CD4-positive, alpha-beta T cell treated with Interleukin-21 for 1 hour (primary cell): ENCODE measurements around the gene CCDC34.
"Not testable (repeated sequence)": the region's sequence is repeated elsewhere in the genome, so short reads cannot be mapped to it uniquely, and the experiment has no call there.

ENCODE experiments used
- DNase-seq: peaks from one replicate; pipeline ENCODE4 v3.0.0-alpha.2; 2020

CCDC34 gene

GRCh38 chr11:27321340-27321739 is 41.7 kb downstream of the CCDC34 start:
- not testable (repeated sequence) for DNase-seq

GRCh38 chr11:27319072-27319471 is 43.9 kb downstream of the CCDC34 start:
- DNase-seq = no peak

DNA sequence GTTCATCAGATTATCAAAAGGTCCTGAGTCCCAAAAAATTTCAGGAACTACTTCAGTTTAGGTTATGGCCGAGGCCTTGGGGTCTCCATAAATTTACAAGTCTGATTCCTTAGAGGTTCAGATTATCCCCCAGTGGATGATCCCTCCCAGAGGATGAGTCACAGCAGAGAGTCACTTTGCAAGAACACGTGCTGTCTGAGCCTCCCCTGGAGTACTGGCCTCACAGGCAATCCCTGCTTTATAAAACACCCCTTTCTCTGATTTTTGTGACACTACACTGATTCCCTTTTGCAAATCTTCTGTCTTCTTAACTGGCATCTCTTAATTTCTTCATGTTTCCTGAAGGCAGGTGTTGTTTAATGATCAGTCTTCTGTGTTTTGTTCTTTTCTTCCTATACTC is 45.3 kb downstream of the CCDC34 start:
- DNase-seq = no peak

GRCh38 chr11:27315836-27316235 is 47.2 kb downstream of the CCDC34 start:
- no peak for DNase-seq

DNA sequence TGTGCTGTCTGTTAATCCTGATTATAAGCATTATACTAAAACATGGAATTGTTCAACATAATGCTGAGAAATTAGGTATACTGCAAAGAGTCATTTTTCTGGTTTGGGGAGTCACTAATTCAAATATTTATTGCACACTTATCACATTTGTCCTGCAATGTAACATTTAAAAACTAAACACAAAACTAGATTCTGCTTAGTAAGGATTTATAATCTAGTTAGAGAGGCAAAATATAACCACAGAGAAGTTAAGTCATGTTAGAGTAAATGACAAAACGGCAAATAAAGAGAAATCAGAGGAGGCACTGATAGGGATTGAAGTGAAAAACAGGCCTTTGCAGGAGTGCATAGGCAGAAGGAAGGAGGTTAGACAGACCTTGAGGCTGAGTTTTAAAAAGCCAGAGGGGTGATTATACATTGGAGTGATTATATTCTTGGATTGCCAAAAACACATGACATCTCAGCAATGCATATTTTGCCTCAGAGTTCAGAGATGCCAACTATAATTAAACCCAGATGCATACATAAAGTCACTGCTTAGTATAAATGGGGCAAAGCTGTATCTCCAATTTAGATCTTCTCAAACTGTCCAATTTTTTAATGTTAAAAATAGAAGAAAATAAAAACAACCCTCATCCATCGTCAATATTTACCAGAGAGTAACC is 49.7 kb downstream of the CCDC34 start:
- no peak for DNase-seq

DNA sequence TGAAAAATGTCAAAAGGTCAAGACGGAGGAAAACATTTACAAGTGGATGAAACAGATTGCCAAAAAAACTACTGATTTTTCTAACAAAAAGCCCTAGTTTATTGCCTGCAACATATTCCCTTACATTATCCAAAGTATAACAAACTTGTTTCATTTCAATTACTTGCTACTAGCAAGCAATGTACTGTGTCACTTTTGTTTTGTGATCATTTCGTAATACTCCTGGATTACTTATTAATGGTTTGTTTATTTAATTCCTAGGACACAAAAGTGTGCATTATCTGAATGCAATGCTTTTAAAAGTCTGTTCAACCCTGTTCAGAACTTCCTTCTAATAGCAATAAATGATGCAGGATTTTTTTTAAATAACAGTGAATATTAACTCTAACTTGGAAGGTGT is 50.9 kb downstream of the CCDC34 start:
- DNase-seq = no peak

GRCh38 chr11:27310707-27311106 is 52.3 kb downstream of the CCDC34 start:
- no peak for DNase-seq

GRCh38 chr11:27310182-27310581 is 52.8 kb downstream of the CCDC34 start:
- no peak for DNase-seq

- no peak for DNase-seq
Measured at GRCh38 chr11:27309046-27309445, 54.0 kb downstream of the CCDC34 start.

DNA sequence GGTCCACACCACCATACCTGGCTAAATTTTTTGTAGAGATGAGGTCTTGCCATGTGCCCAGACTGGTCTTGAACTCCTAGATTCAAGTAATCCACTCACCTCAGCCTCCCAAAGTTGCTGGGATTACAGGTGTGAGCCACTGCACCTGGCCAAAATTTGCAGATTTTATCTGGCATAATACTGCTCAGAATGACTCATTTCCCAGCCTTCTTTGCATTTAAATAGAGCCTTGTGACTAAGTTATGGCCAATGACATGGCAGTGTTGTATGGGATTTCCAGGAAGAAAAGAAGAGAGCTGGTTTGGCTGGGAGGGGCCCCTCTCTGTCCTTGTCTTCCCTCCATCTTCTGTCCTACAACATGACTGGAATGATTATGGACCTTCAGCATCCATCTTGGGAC is 55.8 kb downstream of the CCDC34 start:
- DNase-seq = no peak

- DNase-seq = no peak
Measured at GRCh38 chr11:27305751-27306150, 57.3 kb downstream of the CCDC34 start.

GRCh38 chr11:27304514-27304913 is 58.5 kb downstream of the CCDC34 start:
- DNase-seq = no peak

DNA sequence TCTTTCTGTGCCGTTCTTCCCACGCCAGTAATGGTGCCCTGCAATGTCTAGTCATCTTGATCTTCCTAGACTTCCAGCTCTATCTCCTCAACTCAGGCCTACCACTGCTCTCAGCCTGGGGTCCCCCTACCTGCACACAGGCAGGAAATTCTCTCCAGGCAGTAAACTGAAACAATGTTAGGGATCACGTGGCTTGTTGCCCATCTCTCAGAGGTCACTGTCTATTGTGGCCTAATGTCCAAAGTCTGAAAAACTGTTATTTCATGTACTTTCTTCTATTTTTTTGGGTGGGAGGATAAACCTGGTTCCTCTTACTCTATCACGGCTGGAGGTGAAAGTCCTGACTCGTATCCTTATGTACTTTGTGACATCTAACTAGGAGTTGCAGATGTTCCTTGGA is 59.1 kb downstream of the CCDC34 start:
- DNase-seq = no peak

DNA sequence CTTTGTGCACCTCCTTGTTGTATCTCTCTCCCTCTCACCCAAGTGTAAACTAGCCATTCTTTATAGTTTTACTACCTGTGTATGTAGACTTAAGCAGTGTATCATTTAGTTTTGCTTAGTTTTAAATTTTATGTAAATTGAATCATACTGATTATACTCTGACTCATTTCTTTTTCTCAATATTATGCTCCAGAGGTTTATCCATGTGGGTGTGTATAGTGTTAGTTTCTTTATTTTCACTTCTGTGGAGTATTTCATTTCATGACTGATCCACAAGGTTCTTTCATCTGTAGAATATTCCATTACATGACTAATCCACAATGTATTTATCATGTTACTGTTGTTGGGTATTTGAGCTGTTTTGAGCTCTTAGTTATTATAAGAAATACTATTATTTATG is 62.0 kb downstream of the CCDC34 start:
- no peak for DNase-seq

- DNase-seq = no peak
Measured at GRCh38 chr11:27297616-27298015, 65.4 kb downstream of the CCDC34 start.

- no peak for DNase-seq
Measured at GRCh38 chr11:27296497-27296896, 66.5 kb downstream of the CCDC34 start.

GRCh38 chr11:27295928-27296327 is 67.1 kb downstream of the CCDC34 start:
- no peak for DNase-seq

GRCh38 chr11:27294654-27295053 is 68.4 kb downstream of the CCDC34 start:
- no peak for DNase-seq

GRCh38 chr11:27293515-27294417 is 69.2 kb downstream of the CCDC34 start:
- no peak for DNase-seq

GRCh38 chr11:27292637-27293010 is 70.4 kb downstream of the CCDC34 start:
- DNase-seq = no peak

DNA sequence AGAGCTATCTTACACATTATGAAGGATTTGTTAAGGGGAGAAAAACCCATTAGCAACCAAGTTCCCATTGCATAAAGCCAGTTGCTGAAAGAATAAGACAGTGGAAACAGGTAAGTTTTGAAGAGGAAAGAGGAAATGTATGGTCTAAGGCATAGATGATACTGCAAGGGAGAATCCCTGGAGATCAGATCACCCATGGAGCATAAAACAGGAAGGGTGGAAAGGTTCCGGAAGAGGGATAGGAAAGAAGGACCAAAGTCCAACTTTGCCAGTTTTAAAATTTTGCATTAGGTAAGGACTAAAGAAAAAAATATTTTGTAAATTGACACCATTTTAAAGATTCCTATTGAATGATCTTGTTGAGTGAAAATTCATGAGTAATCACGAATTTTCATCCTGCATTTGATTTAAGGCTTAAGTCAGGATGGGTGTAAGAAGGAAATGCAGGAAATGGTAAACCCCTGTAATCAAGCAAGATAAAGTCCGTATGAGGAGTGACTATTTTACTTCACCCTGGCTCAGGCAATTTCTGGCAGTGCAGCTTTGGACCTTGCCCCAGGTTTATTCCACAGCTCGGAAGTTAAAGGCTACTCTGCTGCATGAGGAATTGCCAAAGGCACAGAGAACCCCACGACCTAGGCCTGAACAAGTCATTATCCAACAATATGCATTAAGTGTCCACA is 70.9 kb downstream of the CCDC34 start:
- DNase-seq = no peak

- DNase-seq = no peak
Measured at GRCh38 chr11:27291302-27291889, 71.6 kb downstream of the CCDC34 start.

DNA sequence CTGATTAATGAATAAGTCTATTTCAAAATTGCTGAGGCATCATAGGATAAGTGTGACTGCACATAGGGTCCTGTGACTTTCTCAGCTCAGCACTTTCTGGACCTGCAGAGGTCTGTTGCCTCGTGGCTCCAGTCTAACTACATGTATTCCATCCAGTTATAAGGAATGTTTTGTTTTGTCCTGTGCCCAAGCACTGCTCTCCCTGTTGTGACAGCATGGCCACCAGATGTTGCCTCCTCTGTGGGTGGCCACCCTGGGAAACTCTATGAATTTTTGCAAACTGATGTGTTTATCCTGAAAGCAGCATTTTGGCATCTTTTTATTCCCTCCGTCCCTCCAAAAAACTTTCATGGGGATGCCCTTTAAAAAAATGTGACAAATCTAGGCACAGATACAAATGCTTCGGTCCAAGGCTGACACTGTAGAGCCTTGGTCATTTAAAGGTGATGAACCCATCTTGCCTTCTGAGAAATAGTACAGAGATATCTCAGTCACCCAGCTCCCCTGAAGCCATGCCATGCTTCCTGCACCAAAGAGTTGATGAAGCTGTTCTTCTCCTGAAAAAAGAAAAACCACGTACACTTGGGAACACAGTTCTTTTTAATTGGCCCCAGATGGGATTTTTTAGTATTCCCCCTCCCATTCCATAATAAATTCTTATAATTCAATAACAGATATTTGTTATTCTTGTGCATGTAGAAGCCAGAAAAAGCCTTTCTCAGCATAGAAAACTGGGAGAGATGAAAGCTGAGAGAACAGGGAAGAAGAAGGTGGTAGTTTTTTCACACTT is 72.6 kb downstream of the CCDC34 start:
- DNase-seq = no peak
